ENCODE measurements around the gene GPR39. TPM values are rescaled to one million over a fixed set of nuclear protein-coding genes. Genes with fewer than 3 reads are reported as not detected.
"Not testable (repeated sequence)": the region's sequence is repeated elsewhere in the genome, so short reads cannot be mapped to it uniquely, and the experiment has no call there.

The GPR39 gene
- total RNA-seq, 4 donors from 2014 or later, result 0.72 to 1.6 (median 1.4) TPM

DNA sequence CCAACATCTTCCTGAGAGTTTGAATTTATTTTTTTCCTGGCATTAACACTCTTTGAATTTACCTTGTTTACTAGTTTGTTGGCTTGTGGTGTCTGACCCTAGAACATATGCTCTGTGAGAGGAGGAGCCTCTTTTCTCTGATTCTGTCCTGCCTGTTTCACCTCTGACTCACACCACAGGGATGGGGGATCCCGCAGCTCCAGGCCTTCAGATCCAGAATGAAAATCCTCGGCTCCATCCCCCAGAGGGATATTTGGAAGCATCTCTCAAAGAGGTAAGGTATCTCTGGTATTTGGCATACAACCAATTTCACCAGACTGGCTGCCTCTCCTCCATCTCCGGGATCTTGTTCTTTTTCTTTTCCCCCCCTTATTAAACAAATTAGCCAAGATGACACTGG lies 104.7 kb downstream of the GPR39 start:
- no peak overlapping the region for H3K4me3 ChIP-seq
- no peaks in the 10 kb centered on the region for H3K36me3 ChIP-seq
- no peaks in the 10 kb centered on the region for H3K4me1 ChIP-seq
- H3K27me3 ChIP-seq, result no peaks in the 10 kb centered on the region
- H3K27ac ChIP-seq, result no peak overlapping the region
- DNase-seq (ENCODE audit: low spot score in 2 of 2), result no peak
- H3K9me3 ChIP-seq, result no peaks in the 10 kb centered on the region
- 48% methylated on average over 3 of the region's 3 CpGs for WGBS
- TF ChIP-seq CTCF (IDR thresholded peaks at IDR 0.05) (no peak), POLR2A (IDR thresholded peaks at IDR 0.05) (no peak), EP300 (IDR thresholded peaks at IDR 0.05) (no peak), POLR2AphosphoS5 (IDR thresholded peaks at IDR 0.05) (no peak)

DNA sequence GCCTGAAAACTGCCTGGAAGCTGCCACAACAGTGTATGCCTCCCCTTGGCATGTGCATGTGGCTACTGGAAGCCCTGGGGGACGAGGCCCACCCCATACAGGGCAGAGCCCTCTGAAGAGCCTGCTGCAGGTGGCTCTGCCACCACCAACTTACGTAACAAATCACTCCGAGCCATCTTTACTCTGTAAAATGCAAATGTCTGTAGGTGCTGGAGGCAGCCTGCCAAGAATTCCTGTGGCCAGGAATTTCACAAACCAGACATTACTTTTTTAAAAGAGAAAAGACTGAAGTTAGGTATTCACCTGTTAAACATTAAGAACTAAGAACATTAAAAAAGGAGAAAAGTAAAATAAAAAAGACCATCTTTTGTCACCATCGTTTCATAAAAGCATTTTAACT lies 106.3 kb downstream of the GPR39 start:
- H3K4me3 ChIP-seq, result no peak overlapping the region
- no peak overlapping the region for H3K27ac ChIP-seq
- TF ChIP-seq POLR2A (IDR thresholded peaks at IDR 0.05) (no peak), POLR2AphosphoS5 (IDR thresholded peaks at IDR 0.05) (no peak), CTCF (IDR thresholded peaks at IDR 0.05) (no peak), EP300 (IDR thresholded peaks at IDR 0.05) (no peak)
- no peaks in the 10 kb centered on the region for H3K27me3 ChIP-seq
- no peaks in the 10 kb centered on the region for H3K4me1 ChIP-seq
- 63% methylated on average over 4 of the region's 4 CpGs for WGBS
- no peaks in the 10 kb centered on the region for H3K36me3 ChIP-seq
- no peak for DNase-seq (ENCODE audit: low spot score in 2 of 2)
- H3K9me3 ChIP-seq, result no peaks in the 10 kb centered on the region

GRCh38 chr2:132537061-132537460 lies 120.5 kb downstream of the GPR39 start:
- H3K4me3 ChIP-seq; DNase-seq (ENCODE audit: low spot score in 2 of 2); H3K9me3 ChIP-seq; H3K27me3 ChIP-seq; H3K27ac ChIP-seq; H3K4me1 ChIP-seq; H3K36me3 ChIP-seq: not testable (repeated sequence)
- WGBS, result 58% methylated on average over 1 of the region's 1 CpG

DNA sequence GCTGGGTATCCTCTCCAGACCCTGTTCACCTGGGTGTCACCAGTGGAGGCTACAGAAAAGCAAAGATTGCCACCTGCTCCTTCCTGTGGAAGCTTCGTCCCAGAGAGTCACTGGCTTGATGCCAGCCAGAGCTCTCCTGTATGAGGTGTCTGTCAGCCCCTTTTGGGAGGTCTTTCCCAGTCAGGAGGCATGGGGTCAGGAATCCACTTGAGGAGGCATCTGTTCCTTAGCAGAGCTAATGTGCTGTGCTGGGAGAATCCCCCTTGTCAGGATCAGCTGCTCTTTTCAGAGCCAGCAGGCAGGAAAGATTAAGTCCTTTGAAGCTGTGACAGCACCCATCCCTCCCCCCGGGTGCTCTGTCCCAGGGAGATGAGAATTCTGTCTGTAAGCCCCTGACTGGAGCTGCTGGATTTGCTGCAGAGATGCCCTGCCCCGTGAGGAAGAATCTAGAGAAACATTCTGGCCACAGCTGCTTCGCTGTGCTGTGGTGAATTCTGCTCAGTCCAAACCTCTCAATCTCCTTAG lies 121.8 kb downstream of the GPR39 start:
- Histone ChIP-seq H3K27me3 (peaks cover 2% of the 10 kb centered on the region), H3K9me3 (no peaks in the 10 kb centered on the region), H3K4me3 (no peak overlapping the region), H3K36me3 (no peaks in the 10 kb centered on the region), H3K4me1 (no peaks in the 10 kb centered on the region), H3K27ac (no peak overlapping the region)
- DNase-seq (ENCODE audit: low spot score in 2 of 2), result no peak
- WGBS, result 17% methylated on average over 1 of the region's 4 CpGs
- no peak for TF ChIP-seq EP300 (IDR thresholded peaks at IDR 0.05)

- no peaks in the 10 kb centered on the region for H3K36me3 ChIP-seq
- TF ChIP-seq CTCF (IDR thresholded peaks at IDR 0.05), result no peak
- TF ChIP-seq EP300 (IDR thresholded peaks at IDR 0.05), result no peak
- TF ChIP-seq POLR2A (IDR thresholded peaks at IDR 0.05), result no peak
- no peak for TF ChIP-seq POLR2AphosphoS5 (IDR thresholded peaks at IDR 0.05)
- H3K4me3 ChIP-seq, result no peak overlapping the region
- DNase-seq (ENCODE audit: low spot score in 2 of 2), result no peak
- 61% methylated on average over 4 of the region's 4 CpGs for WGBS
- H3K9me3 ChIP-seq, result no peaks in the 10 kb centered on the region
- H3K27ac ChIP-seq, result no peak overlapping the region
- no peaks in the 10 kb centered on the region for H3K4me1 ChIP-seq
- H3K27me3 ChIP-seq, result peaks cover 2% of the 10 kb centered on the region
These were observed 123.6 kb downstream of the GPR39 start for GRCh38 chr2:132540166-132540565.

DNA sequence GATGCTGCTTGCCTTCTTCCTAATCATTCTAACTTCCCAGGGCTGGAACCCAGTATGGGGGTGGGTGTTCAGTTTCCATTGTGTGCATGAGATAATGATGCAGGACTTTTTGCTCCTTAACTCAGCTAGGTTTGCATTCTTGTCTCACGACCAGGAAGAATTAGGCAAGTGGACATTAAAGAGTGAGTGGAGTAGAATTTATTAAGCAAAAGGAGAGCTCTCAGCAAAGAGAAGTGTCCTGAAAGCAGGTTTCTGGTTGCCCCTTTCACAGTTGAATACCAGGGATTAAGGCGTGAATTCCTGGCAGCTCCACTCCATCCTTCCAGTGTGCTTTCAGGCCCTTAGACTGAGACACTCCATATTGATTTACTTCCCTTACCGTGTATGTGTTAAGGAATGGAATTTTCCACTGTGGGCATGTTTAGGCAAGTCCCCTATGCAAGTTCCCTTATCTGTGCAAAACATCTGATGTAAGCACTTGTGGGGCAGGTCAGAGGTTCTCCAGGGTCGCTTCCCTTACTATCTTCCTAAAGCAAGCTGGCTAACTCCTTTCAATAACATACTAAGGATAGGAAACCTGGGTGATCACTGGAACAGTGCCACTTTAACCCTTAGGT lies 126.5 kb downstream of the GPR39 start:
- DNase-seq (ENCODE audit: low spot score in 2 of 2), result no peak
- WGBS, result 62% methylated on average over 4 of the region's 4 CpGs
- no peaks in the 10 kb centered on the region for H3K36me3 ChIP-seq

More for the DNA sequence above, 126.5 kb downstream of the GPR39 start:
- H3K4me1 ChIP-seq, result no peaks in the 10 kb centered on the region
- no peak overlapping the region for H3K4me3 ChIP-seq
- no peak overlapping the region for H3K27ac ChIP-seq
- TF ChIP-seq EP300 (IDR thresholded peaks at IDR 0.05) (no peak), POLR2AphosphoS5 (IDR thresholded peaks at IDR 0.05) (no peak), POLR2A (IDR thresholded peaks at IDR 0.05) (no peak), CTCF (IDR thresholded peaks at IDR 0.05) (no peak)
- H3K27me3 ChIP-seq, result peaks cover 2% of the 10 kb centered on the region
- no peaks in the 10 kb centered on the region for H3K9me3 ChIP-seq
